ENCODE results near the gene ZNF285.

The ZNF285 gene

GRCh38 chr19:44346556-44346955, 54.9 kb downstream of the ZNF285 start:
- Histone ChIP-seq H3K79me2 (ENCODE audit: insufficient read depth, low read length) (no peaks in the 10 kb centered on the region), H3K36me3 (ENCODE audit: low read length) (no peaks in the 10 kb centered on the region)

GRCh38 chr19:44345959-44346358, 55.4 kb downstream of the ZNF285 start:
- no peak for TF ChIP-seq CTCF (IDR thresholded peaks at IDR 0.05; ENCODE audit: insufficient read depth, low read length, poor library complexity, severe bottlenecking)
- H3K4me2 ChIP-seq (ENCODE audit: low read depth, low read length, poor library complexity, severe bottlenecking) = no peak overlapping the region

More at GRCh38 chr19:44346556-44346955, 54.9 kb downstream of the ZNF285 start:
- Histone ChIP-seq H2AFZ (ENCODE audit: low read depth, low read length, severe bottlenecking) (no peak overlapping the region), H4K20me1 (ENCODE audit: low read depth, low read length) (no peaks in the 10 kb centered on the region), H3K4me3 (ENCODE audit: insufficient read depth, low read length, poor library complexity, severe bottlenecking) (no peak overlapping the region), H3K9me2 (replicated peaks; ENCODE audit: insufficient read depth, low read length) (no peaks in the 10 kb centered on the region), H3K9ac (ENCODE audit: low read length) (no peak overlapping the region), H3K9me3 (ENCODE audit: insufficient read depth, low read length) (peaks cover 4% of the 10 kb centered on the region; the same call in 1 of the 2 replicates), H3K27me3 (ENCODE audit: low read length) (no peaks in the 10 kb centered on the region), H3K27ac (ENCODE audit: low read depth, low read length) (no peak overlapping the region), H3F3A (ENCODE audit: insufficient read depth) (no peaks in the 10 kb centered on the region), H3K4me2 (ENCODE audit: low read depth, low read length, poor library complexity, severe bottlenecking) (no peak overlapping the region)
- no peak for TF ChIP-seq CTCF (IDR thresholded peaks at IDR 0.05; ENCODE audit: insufficient read depth, low read length, poor library complexity, severe bottlenecking)
- TF ChIP-seq EZH2phosphoT487 (conservative IDR thresholded peaks at IDR 0.05; ENCODE audit: low read length) = no peak

GRCh38 chr19:44344255-44344654, 57.2 kb downstream of the ZNF285 start:
- Histone ChIP-seq H3F3A (ENCODE audit: insufficient read depth) (no peaks in the 10 kb centered on the region), H3K4me2 (ENCODE audit: low read depth, low read length, poor library complexity, severe bottlenecking) (no peak overlapping the region), H3K36me3 (ENCODE audit: low read length) (no peaks in the 10 kb centered on the region), H3K4me3 (ENCODE audit: insufficient read depth, low read length, poor library complexity, severe bottlenecking) (no peak overlapping the region), H3K9me3 (ENCODE audit: insufficient read depth, low read length) (peaks cover 4% of the 10 kb centered on the region; the same call in 1 of the 2 replicates), H4K20me1 (ENCODE audit: low read depth, low read length) (no peaks in the 10 kb centered on the region), H3K9ac (ENCODE audit: low read length) (no peak overlapping the region), H2AFZ (ENCODE audit: low read depth, low read length, severe bottlenecking) (no peak overlapping the region), H3K9me2 (replicated peaks; ENCODE audit: insufficient read depth, low read length) (no peaks in the 10 kb centered on the region), H3K27ac (ENCODE audit: low read depth, low read length) (no peak overlapping the region), H3K27me3 (ENCODE audit: low read length) (no peaks in the 10 kb centered on the region), H3K79me2 (ENCODE audit: insufficient read depth, low read length) (no peaks in the 10 kb centered on the region)
- TF ChIP-seq EZH2phosphoT487 (conservative IDR thresholded peaks at IDR 0.05; ENCODE audit: low read length) = no peak
- no peak for TF ChIP-seq CTCF (IDR thresholded peaks at IDR 0.05; ENCODE audit: insufficient read depth, low read length, poor library complexity, severe bottlenecking)

More at GRCh38 chr19:44345959-44346358, 55.4 kb downstream of the ZNF285 start:
- peaks cover 4% of the 10 kb centered on the region; the same call in 1 of the 2 replicates for H3K9me3 ChIP-seq (ENCODE audit: insufficient read depth, low read length)
- no peaks in the 10 kb centered on the region for H3F3A ChIP-seq (ENCODE audit: insufficient read depth)
- H2AFZ ChIP-seq (ENCODE audit: low read depth, low read length, severe bottlenecking) = no peak overlapping the region
- H3K9ac ChIP-seq (ENCODE audit: low read length) = no peak overlapping the region
- H3K36me3 ChIP-seq (ENCODE audit: low read length) = no peaks in the 10 kb centered on the region
- H3K79me2 ChIP-seq (ENCODE audit: insufficient read depth, low read length) = no peaks in the 10 kb centered on the region
- no peaks in the 10 kb centered on the region for H3K9me2 ChIP-seq (replicated peaks; ENCODE audit: insufficient read depth, low read length)
- no peak overlapping the region for H3K27ac ChIP-seq (ENCODE audit: low read depth, low read length)
- no peak overlapping the region for H3K4me3 ChIP-seq (ENCODE audit: insufficient read depth, low read length, poor library complexity, severe bottlenecking)
- no peaks in the 10 kb centered on the region for H4K20me1 ChIP-seq (ENCODE audit: low read depth, low read length)
- no peaks in the 10 kb centered on the region for H3K27me3 ChIP-seq (ENCODE audit: low read length)

Measured in SU-DHL-6 (cell line).